Measurements from ENCODE around the gene AVPR1B. TPM values are rescaled to one million over a fixed set of nuclear protein-coding genes. Genes with fewer than 3 reads are reported as not detected.
"Not testable (repeated sequence)": the region's sequence is repeated elsewhere in the genome, so short reads cannot be mapped to it uniquely, and the experiment has no call there.

The AVPR1B gene
- total and polyA plus RNA-seq, 2 donors: 0.09 to 0.23 TPM

- Histone ChIP-seq H3K9me3 (ENCODE audit: control insufficient read depth in 2 of 2, insufficient read depth in 1 of 2, low read length in 1 of 2) (no peaks in the 10 kb centered on the region), H3K36me3 (ENCODE audit: control insufficient read depth in 2 of 2, insufficient read depth in 2 of 2, low read length in 1 of 2) (no peaks in the 10 kb centered on the region), H3K4me1 (ENCODE audit: control insufficient read depth in 2 of 2, insufficient read depth in 2 of 2, low read length in 2 of 2) (peaks cover 6 to 34% of the 10 kb centered on the region in 2 donors), H3K27me3 (ENCODE audit: control insufficient read depth in 2 of 2, insufficient read depth in 1 of 2, low read length in 1 of 2) (no peaks in the 10 kb centered on the region), H3K27ac (ENCODE audit: low read depth in 1 of 2, low read length in 1 of 2) (no peak overlapping the region), H3K4me3 (ENCODE audit: low read length in 2 of 2) (no peak overlapping the region)
- no peak for DNase-seq (ENCODE audit: low read depth in 6 of 9, low spot score in 9 of 9)
- 94% methylated on average over 4 of the region's 4 CpGs for WGBS
Measured at GRCh38 chr1:206065547-206066145, 51.5 kb downstream of the AVPR1B start.

GRCh38 chr1:206064501-206064900 is 52.7 kb downstream of the AVPR1B start:
- not testable (repeated sequence) for H3K36me3 ChIP-seq (ENCODE audit: control insufficient read depth in 2 of 2, insufficient read depth in 2 of 2, low read length in 1 of 2); H3K27ac ChIP-seq (ENCODE audit: low read depth in 1 of 2, low read length in 1 of 2); H3K9me3 ChIP-seq (ENCODE audit: control insufficient read depth in 2 of 2, insufficient read depth in 1 of 2, low read length in 1 of 2); H3K27me3 ChIP-seq (ENCODE audit: control insufficient read depth in 2 of 2, insufficient read depth in 1 of 2, low read length in 1 of 2); DNase-seq (ENCODE audit: low read depth in 6 of 9, low spot score in 9 of 9); H3K4me3 ChIP-seq (ENCODE audit: low read length in 2 of 2)
- 97% methylated on average over 21 of the region's 25 CpGs for WGBS
- peaks cover 6 to 34% of the 10 kb centered on the region in 2 donors for H3K4me1 ChIP-seq (ENCODE audit: control insufficient read depth in 2 of 2, insufficient read depth in 2 of 2, low read length in 2 of 2)

- not testable (repeated sequence) for DNase-seq (ENCODE audit: low read depth in 6 of 9, low spot score in 9 of 9); H3K9me3 ChIP-seq (ENCODE audit: control insufficient read depth in 2 of 2, insufficient read depth in 1 of 2, low read length in 1 of 2)
- WGBS: 92% methylated on average over 22 of the region's 35 CpGs
Measured at GRCh38 chr1:206064001-206064400, 53.2 kb downstream of the AVPR1B start.

DNA sequence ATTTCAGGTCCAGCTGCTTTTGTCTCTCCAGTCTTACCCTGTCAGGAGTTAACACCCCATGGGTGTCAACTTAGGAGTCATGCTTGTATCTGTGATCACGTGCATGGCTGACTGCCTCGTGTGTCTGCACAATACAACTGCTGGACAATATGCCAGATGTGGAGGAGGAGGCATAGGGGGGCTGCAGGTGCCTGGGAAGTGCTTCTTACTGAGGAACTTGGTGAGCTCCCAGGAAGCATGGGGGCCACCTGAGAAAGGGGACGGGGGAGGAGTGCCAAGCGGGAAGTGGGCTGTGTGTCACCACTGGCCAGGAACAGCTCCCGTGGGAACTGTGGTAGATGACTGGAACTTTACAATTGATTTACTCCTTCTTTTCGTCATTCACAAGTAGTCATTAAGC is 54.7 kb downstream of the AVPR1B start:
- 90% methylated on average over 6 of the region's 6 CpGs for WGBS
- DNase-seq (ENCODE audit: low read depth in 6 of 9, low spot score in 9 of 9): no peak

More at GRCh38 chr1:206064001-206064400, 53.2 kb downstream of the AVPR1B start:
- H3K36me3 ChIP-seq (ENCODE audit: control insufficient read depth in 2 of 2, insufficient read depth in 2 of 2, low read length in 1 of 2); H3K4me3 ChIP-seq (ENCODE audit: low read length in 2 of 2); H3K27ac ChIP-seq (ENCODE audit: low read depth in 1 of 2, low read length in 1 of 2); H3K27me3 ChIP-seq (ENCODE audit: control insufficient read depth in 2 of 2, insufficient read depth in 1 of 2, low read length in 1 of 2): not testable (repeated sequence)
- H3K4me1 ChIP-seq (ENCODE audit: control insufficient read depth in 2 of 2, insufficient read depth in 2 of 2, low read length in 2 of 2): peaks cover 6 to 32% of the 10 kb centered on the region in 2 donors

DNA sequence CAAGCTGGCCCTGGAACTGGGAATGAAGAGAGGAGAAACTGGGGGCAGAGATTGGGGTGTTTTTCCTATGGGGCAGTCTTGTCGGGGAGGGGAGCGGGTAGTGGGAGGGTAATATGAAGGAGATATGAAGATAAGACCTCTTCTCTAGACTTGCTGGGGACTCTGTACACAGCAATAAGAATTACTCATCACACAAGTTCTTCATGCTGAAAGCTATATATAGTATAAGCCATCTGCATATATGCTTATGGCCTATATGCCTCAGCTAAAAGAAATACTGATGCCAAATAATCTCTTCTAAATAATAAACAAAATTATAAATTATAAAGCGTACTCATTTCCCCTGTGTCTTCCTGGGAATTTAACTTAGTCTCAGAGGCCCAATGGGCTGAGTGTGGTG is 56.3 kb downstream of the AVPR1B start:
- no peaks in the 10 kb centered on the region for H3K36me3 ChIP-seq (ENCODE audit: control insufficient read depth in 2 of 2, insufficient read depth in 2 of 2, low read length in 1 of 2)
- no peak for DNase-seq (ENCODE audit: low read depth in 6 of 9, low spot score in 9 of 9)
- 96% methylated on average over 3 of the region's 3 CpGs for WGBS

More for the DNA sequence above, 54.7 kb downstream of the AVPR1B start:
- Histone ChIP-seq H3K4me3 (ENCODE audit: low read length in 2 of 2) (no peak overlapping the region), H3K27ac (ENCODE audit: low read depth in 1 of 2, low read length in 1 of 2) (no peak overlapping the region), H3K36me3 (ENCODE audit: control insufficient read depth in 2 of 2, insufficient read depth in 2 of 2, low read length in 1 of 2) (no peaks in the 10 kb centered on the region), H3K9me3 (ENCODE audit: control insufficient read depth in 2 of 2, insufficient read depth in 1 of 2, low read length in 1 of 2) (no peaks in the 10 kb centered on the region), H3K4me1 (ENCODE audit: control insufficient read depth in 2 of 2, insufficient read depth in 2 of 2, low read length in 2 of 2) (peaks cover 0 to 18% of the 10 kb centered on the region in 2 donors), H3K27me3 (ENCODE audit: control insufficient read depth in 2 of 2, insufficient read depth in 1 of 2, low read length in 1 of 2) (no peaks in the 10 kb centered on the region)

More for the DNA sequence above, 56.3 kb downstream of the AVPR1B start:
- Histone ChIP-seq H3K4me1 (ENCODE audit: control insufficient read depth in 2 of 2, insufficient read depth in 2 of 2, low read length in 2 of 2) (peaks cover 0 to 5% of the 10 kb centered on the region in 2 donors), H3K27me3 (ENCODE audit: control insufficient read depth in 2 of 2, insufficient read depth in 1 of 2, low read length in 1 of 2) (no peaks in the 10 kb centered on the region), H3K9me3 (ENCODE audit: control insufficient read depth in 2 of 2, insufficient read depth in 1 of 2, low read length in 1 of 2) (no peaks in the 10 kb centered on the region), H3K27ac (ENCODE audit: low read depth in 1 of 2, low read length in 1 of 2) (no peak overlapping the region), H3K4me3 (ENCODE audit: low read length in 2 of 2) (no peak overlapping the region)

Other genes starting within 250 kb of the AVPR1B start
- gene SLC26A9, start 173.9 kb downstream of the AVPR1B start, total RNA-seq: 0.09 TPM
- gene SLC26A9, start 173.9 kb downstream of the AVPR1B start, polyA plus RNA-seq: 0.41 TPM
- 8.6 TPM for gene RAB7B, start 114.0 kb downstream of the AVPR1B start, total RNA-seq
- 6.4 TPM for gene RAB7B, start 114.0 kb downstream of the AVPR1B start, polyA plus RNA-seq
- gene CTSE, start 93.5 kb downstream of the AVPR1B start, total RNA-seq: 1.4 TPM
- gene CTSE, start 93.5 kb downstream of the AVPR1B start, polyA plus RNA-seq: 3.1 TPM
- 3.6 TPM for gene RHEX, start 64.2 kb downstream of the AVPR1B start, total RNA-seq
- gene RHEX, start 64.2 kb downstream of the AVPR1B start, polyA plus RNA-seq: 1.7 TPM
- 8.5 TPM for gene FAM72A, start 85.5 kb upstream of the AVPR1B start, total RNA-seq
- 6.3 TPM for gene FAM72A, start 85.5 kb upstream of the AVPR1B start, polyA plus RNA-seq
- gene SRGAP2, start 86.2 kb upstream of the AVPR1B start, total RNA-seq: 11.4 TPM
- 17.8 TPM for gene SRGAP2, start 86.2 kb upstream of the AVPR1B start, polyA plus RNA-seq